Activated naive CD8-positive, alpha-beta T cell (primary cell): ENCODE data around the gene CISD1.
"Not testable (repeated sequence)": the region's sequence is repeated elsewhere in the genome, so short reads cannot be mapped to it uniquely, and the experiment has no call there.

Experiments
- H3K27ac Mint-ChIP-seq: one replicate; pipeline ENCODE4 v1.8.0; 2021; ENCODE audit warnings: mixed read lengths
- H3K27me3 Mint-ChIP-seq: one replicate; pipeline ENCODE4 v1.8.0; 2021; ENCODE audit warnings: mixed read lengths
- H3K36me3 Mint-ChIP-seq: one replicate; pipeline ENCODE4 v1.8.0; 2021; ENCODE audit warnings: mixed read lengths
- H3K4me1 Mint-ChIP-seq: one replicate; pipeline ENCODE4 v1.8.0; 2021; ENCODE audit warnings: low read depth, mixed read lengths
- H3K4me3 Mint-ChIP-seq: one replicate; pipeline ENCODE4 v1.8.0; 2021; ENCODE audit warnings: mild to moderate bottlenecking, mixed read lengths
- H3K9me3 Mint-ChIP-seq: one replicate; pipeline ENCODE4 v1.8.0; 2021; ENCODE audit warnings: low read depth, mixed read lengths

CISD1 gene

DNA sequence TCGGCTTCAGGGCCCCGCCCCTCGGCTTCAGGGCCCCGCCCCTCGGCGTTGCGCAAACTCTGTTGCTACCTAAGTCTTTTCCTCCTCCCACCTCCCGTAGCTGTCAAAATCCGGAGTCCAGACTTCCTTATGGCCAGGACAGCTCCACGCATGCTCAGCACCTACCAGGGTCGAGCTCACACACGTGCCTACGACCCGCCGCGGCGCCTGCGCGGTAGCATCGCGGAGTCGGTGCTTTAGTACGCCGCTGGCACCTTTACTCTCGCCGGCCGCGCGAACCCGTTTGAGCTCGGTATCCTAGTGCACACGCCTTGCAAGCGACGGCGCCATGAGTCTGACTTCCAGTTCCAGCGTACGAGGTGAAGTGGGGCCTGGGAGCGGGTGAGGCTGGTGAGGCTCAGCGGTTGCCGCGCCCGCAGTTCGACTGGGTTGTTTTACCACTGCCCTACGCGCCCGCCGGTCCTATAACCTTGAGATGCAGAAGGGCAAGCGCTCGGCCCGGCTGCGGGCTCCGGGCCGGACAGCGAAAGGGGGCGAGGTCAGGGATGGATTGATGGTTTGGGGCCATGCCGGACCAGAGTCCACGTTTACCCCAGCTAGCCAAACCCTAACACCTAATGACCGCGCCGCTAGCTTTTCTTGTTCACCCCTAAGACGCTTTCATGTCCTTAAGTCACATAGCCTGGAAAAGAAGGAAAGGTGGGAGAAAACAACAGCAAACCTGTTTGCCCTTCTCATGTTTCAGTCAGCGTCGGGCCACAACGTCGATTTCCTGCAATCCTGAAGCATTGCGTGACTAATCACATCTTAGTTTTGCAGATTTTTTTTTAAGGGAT, at the start of gene CISD1:
TSS of gene CISD1 (plus strand) at position 217 of the 836 bp plus-strand sequence. CDS start at position 329, 112 bp downstream.
- Mint-ChIP-seq H3K9me3 (no peaks in the 10 kb centered on the region), H3K4me1 (peaks cover 44% of the 10 kb centered on the region), H3K27ac (peak within 1 kb of the TSS; percentile 94), H3K36me3 (no peaks in the 10 kb centered on the region), H3K27me3 (no peaks in the 10 kb centered on the region), H3K4me3 (peak within 1 kb of the TSS; percentile 96)

DNA sequence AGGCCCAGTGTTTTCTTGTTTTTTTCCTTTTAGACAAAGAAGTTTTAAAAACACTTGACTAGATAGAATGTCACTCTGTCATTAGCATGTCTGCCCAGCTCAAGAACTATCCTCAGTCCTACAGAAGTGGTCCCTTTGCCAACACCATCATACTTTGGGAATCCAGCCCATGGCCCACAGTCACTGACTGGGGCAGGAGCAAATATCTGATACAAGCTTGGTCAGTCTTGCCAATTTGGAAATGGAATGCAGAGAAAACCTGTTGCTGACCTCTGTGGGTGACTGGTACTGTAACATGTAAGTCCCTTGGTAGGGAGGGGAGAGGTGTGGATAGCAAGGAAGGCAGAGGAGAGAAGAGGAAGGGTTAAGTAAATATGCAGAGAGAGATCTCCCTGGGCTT, 49.1 kb upstream of the CISD1 start:
- no peaks in the 10 kb centered on the region for H3K9me3 Mint-ChIP-seq
- no peak overlapping the region for H3K27ac Mint-ChIP-seq
- H3K36me3 Mint-ChIP-seq: peaks cover 16% of the 10 kb centered on the region
- no peaks in the 10 kb centered on the region for H3K27me3 Mint-ChIP-seq
- H3K4me3 Mint-ChIP-seq: no peak overlapping the region
- peaks cover 2% of the 10 kb centered on the region for H3K4me1 Mint-ChIP-seq

DNA sequence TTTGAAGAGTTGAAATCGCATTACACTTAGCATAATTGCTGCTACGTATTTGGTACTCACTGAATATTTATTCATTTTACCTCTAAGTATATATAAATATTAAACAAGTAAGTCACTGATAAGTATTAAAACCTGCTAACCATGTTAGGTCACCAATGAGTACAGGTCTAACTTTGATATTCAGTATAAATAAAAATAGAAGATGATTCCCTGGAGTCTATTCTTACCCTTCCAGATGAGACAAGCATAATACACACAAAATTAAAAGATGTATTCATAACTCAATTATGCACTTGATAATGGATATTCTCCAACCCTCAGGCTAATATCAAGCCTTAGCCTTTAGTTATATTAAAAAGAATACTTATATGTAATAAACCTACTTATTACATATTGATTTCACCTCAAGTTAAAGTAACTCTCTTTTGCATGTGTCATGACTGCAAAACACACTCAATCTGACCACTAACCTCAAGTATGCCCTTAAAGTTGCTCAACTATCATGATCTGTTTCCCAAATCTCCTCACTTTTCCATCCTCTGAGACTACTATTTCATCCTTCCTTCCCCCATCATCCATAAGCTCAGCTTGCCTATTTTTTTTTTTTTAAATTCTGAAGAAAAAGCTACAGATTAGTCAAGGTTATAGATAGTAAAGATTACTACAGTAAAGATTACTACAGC, 48.1 kb upstream of the CISD1 start:
- peaks cover 18% of the 10 kb centered on the region for H3K36me3 Mint-ChIP-seq
- H3K27ac Mint-ChIP-seq: no peak overlapping the region
- H3K4me3 Mint-ChIP-seq: no peak overlapping the region
- H3K9me3 Mint-ChIP-seq: no peaks in the 10 kb centered on the region
- no peaks in the 10 kb centered on the region for H3K27me3 Mint-ChIP-seq
- no peaks in the 10 kb centered on the region for H3K4me1 Mint-ChIP-seq

DNA sequence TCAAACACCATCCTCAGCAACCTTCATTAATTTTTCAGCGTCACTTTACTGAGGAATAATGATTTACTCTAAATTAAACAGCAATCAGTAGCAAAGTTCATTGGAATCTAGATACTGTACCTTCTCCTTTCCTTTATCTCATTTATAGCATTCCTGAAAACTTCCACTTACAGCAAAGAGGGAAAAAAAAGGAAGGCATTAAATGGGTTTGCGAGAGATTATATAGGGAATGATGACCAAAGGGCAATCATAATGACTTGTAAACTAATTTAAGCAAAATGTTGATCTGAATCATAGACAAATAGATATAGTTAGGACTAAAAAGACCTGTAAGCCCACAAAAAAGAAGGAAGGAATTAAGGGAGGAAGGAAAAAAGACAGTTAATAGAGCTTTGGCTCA, 43.3 kb upstream of the CISD1 start:
- Mint-ChIP-seq H3K27me3 (no peaks in the 10 kb centered on the region), H3K4me1 (no peaks in the 10 kb centered on the region), H3K27ac (no peak overlapping the region), H3K36me3 (peaks cover 18% of the 10 kb centered on the region), H3K4me3 (no peak overlapping the region), H3K9me3 (no peaks in the 10 kb centered on the region)

DNA sequence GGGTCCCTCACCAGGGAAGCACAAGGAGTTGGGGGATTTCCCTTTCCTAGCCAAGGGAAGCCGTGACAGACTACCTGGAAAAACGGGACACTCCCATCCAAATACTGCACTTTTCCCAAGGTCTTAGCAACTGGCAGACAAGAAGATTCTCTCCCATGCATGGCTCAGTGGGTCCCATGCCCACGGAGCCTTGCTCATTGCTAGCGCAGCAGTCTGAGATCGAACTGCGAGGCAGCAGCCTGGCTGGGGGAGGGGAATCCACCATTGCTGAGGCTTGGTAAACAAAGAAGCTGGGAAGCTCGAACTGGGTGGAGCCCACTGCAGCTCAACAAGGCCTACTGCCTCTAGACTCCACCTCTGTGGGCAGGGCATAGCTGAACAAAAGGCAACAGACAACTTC, 39.1 kb upstream of the CISD1 start:
- H3K27ac Mint-ChIP-seq, H3K4me1 Mint-ChIP-seq, H3K27me3 Mint-ChIP-seq, H3K4me3 Mint-ChIP-seq, H3K9me3 Mint-ChIP-seq: not testable (repeated sequence)
- H3K36me3 Mint-ChIP-seq: peaks cover 34% of the 10 kb centered on the region

DNA sequence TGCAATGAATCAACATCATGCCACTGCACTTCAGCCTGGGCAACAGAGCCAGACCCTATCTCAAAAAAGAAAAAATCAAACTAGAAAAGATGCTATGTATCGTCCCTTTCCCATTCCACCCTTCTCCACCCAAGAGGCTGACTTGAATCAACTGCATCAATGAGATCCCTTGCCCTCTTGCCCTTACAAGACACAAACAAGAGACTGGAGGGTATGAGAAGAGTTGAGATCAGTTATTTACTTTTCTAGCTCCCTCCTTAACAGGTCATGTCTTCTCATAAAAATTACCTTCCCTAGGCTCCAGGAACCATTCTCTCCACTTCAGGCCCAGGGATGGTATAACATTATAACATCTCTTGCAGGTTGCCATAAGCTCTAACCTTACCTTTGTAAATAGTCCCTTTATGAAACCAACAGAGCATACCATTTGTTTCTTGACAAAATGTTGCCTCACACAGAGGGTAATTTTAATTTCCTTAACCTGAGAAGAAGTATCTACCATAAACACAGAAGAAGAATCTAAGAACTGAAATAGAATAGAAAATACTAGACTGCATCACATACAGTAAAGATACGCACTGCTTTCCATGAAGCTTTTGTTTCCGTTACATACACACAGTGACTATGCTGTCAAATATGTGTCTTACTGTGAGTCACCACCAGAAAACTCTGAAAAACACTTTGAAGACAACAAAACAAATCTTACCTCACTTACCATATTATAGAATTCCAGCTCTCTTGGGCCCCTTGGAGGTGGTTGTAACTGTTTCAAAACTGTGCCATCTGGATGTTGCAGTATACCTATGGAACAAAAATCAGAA, 31.7 kb upstream of the CISD1 start:
- Mint-ChIP-seq H3K27me3 (no peaks in the 10 kb centered on the region), H3K9me3 (no peaks in the 10 kb centered on the region), H3K4me3 (no peak overlapping the region), H3K27ac (peak overlapping the region; percentile 50), H3K36me3 (peaks cover 35% of the 10 kb centered on the region), H3K4me1 (peaks cover 44% of the 10 kb centered on the region)

DNA sequence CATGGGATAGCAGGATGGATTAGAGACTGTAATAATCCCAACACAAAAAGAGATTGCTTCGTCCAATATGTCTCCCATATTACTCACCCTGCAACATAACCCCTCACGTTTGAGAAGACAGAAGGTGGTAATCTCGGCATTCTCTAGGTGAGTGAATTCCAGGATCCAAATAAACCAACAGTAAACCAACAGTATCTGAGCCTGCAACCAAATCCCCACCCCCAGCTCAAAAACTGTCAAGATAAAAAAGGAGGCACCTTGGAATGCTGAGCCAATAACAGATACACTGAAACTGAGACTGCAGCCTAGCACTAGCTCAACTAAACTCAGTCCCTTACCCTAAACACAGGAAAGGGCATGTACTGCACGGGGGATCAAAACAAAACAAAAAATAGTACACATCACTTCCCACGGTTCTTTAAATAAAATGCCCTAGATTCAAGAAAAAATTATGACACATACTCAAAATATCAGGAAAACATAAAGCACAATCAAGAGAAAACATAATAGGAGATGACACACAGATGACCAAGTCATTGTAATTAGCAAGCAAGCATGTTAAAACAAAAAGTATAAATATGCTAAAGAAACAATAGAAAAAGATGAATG, 29.3 kb upstream of the CISD1 start:
- peaks cover 50% of the 10 kb centered on the region for H3K4me1 Mint-ChIP-seq
- no peak overlapping the region for H3K4me3 Mint-ChIP-seq
- H3K27me3 Mint-ChIP-seq: no peaks in the 10 kb centered on the region
- peaks cover 30% of the 10 kb centered on the region for H3K36me3 Mint-ChIP-seq
- no peaks in the 10 kb centered on the region for H3K9me3 Mint-ChIP-seq
- H3K27ac Mint-ChIP-seq: peak overlapping the region; percentile 24

DNA sequence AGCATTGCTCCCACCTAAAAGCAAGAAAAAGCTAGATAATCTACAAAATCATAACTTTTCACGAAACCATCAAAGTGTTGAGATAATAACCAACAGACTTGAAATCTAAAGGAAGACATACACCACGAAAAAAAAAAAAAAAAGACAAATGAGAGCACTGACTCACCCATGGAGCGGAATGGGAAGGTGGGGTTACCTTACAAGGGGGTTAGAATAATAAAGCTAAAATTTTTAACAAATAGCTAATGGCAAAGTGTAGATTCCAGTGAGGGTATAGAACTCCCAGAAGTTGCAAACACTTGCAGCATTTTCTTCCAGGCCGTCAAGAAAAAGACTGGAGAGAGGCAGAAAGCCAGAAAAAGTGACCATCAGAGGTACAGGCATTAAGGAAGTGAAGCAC, 28.4 kb upstream of the CISD1 start:
- H3K9me3 Mint-ChIP-seq: no peaks in the 10 kb centered on the region
- H3K27me3 Mint-ChIP-seq: no peaks in the 10 kb centered on the region
- peaks cover 22% of the 10 kb centered on the region for H3K36me3 Mint-ChIP-seq
- H3K27ac Mint-ChIP-seq: peak overlapping the region; percentile 68
- peak overlapping the region; percentile 30 for H3K4me3 Mint-ChIP-seq
- peaks cover 49% of the 10 kb centered on the region for H3K4me1 Mint-ChIP-seq

DNA sequence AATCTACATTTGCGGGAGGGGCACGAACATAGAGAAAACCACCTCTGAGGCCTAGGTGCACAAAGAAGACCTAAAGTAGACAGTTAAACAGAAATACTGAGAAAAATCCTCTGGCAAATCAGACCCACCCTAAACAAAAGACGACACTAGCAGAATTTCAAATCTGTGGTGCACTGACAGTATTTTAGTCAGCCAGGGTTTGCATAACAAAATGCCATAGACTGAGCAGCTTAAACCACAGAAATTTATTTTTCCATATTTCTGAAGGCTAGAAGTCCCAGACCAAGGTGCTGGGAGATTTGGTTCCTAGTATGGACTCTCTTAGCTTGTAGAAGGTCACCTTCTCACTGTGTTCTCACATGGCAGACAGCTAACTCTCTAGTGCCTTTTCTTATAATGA, 27.6 kb upstream of the CISD1 start:
- peaks cover 49% of the 10 kb centered on the region for H3K4me1 Mint-ChIP-seq
- no peak overlapping the region for H3K4me3 Mint-ChIP-seq
- H3K9me3 Mint-ChIP-seq: no peaks in the 10 kb centered on the region
- H3K36me3 Mint-ChIP-seq: peaks cover 16% of the 10 kb centered on the region
- H3K27ac Mint-ChIP-seq: no peak overlapping the region
- H3K27me3 Mint-ChIP-seq: no peaks in the 10 kb centered on the region

DNA sequence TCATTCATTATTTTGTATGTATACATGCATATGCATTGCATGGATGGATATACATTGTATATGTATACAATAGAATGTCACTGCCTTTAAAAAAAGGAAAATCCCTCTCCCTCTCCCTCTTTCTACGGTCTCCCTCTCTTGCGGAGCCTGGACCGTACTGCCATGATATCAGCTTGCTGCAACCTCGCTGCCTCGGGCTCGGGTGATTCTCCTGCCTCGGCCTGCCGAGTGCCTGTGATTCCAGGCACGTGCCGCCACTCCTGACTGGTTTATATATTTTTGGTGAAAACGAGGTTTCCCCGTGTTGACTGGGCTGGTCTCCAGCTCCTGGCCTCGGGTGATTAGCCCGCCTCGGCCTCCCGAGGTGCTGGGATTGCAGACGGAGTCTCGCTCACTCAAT, 25.7 kb upstream of the CISD1 start:
- Mint-ChIP-seq H3K36me3 (peaks cover 7% of the 10 kb centered on the region), H3K27ac (no peak overlapping the region), H3K4me3 (no peak overlapping the region), H3K27me3 (no peaks in the 10 kb centered on the region), H3K4me1 (peaks cover 36% of the 10 kb centered on the region), H3K9me3 (no peaks in the 10 kb centered on the region)

DNA sequence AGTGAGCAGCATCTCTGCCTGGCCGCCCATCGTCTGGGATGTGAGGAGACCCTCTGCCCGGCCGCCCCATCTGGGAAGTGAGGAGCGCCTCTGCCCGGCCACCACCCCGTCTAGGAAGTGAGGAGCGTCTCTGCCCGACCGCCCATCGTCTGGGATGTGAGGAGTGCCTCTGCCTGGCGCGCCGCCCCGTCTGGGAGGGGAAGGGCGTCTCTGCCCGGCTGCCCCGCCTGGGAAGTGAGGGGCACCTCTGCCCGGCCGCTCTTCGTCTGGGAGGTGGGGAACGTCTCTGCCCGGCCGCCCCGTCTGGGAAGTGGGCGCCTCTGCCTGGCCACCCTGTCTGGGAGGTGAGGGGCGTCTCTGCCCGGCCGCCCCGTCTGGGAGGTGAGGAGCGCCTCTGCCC, 25.2 kb upstream of the CISD1 start:
- Mint-ChIP-seq H3K36me3 (peaks cover 11% of the 10 kb centered on the region), H3K4me1 (peaks cover 35% of the 10 kb centered on the region)
- H3K9me3 Mint-ChIP-seq, H3K27me3 Mint-ChIP-seq, H3K27ac Mint-ChIP-seq, H3K4me3 Mint-ChIP-seq: not testable (repeated sequence)

DNA sequence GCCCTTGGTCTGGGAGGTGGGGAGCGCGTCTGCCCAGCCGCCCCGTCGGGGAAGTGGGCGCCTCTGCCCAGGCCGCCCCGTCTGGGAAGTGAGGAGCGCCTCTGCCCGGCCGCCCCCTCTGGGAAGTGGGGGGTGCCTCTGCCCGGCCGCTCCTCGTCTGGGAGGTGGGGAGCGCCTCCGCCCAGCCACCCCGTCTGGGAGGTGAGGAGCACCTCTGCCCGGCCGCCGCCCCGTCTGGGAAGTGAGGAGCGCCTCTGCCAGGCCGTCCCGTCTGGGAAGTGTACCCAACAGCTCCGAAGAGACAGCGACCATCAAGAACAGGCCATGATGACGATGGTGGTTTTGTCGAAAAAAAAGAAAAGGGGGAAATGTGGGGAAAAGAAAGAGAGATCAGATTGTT, 24.7 kb upstream of the CISD1 start:
- H3K27me3 Mint-ChIP-seq, H3K27ac Mint-ChIP-seq, H3K4me3 Mint-ChIP-seq, H3K9me3 Mint-ChIP-seq: not testable (repeated sequence)
- H3K36me3 Mint-ChIP-seq: peaks cover 11% of the 10 kb centered on the region
- peaks cover 33% of the 10 kb centered on the region for H3K4me1 Mint-ChIP-seq

DNA sequence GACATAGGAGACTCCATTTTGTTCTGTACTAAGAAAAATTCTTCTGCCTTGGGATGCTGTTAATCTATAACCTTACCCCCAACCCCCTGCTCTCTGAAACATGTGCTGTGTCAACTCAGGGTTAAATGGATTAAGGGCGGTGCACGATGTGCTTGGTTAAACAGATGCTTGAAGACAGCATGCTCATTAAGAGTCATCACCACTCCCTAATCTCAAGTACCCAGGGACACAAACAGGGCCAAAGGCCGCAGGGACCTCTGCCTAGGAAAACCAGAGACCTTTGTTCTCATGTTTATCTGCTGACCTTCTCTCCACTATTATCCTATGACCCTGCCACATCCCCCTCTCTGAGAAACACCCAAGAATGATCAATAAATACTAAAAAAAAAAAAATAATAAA, 24.3 kb upstream of the CISD1 start:
- Mint-ChIP-seq H3K4me1 (peaks cover 29% of the 10 kb centered on the region), H3K36me3 (peaks cover 11% of the 10 kb centered on the region)
- H3K27ac Mint-ChIP-seq, H3K9me3 Mint-ChIP-seq, H3K27me3 Mint-ChIP-seq, H3K4me3 Mint-ChIP-seq: not testable (repeated sequence)

DNA sequence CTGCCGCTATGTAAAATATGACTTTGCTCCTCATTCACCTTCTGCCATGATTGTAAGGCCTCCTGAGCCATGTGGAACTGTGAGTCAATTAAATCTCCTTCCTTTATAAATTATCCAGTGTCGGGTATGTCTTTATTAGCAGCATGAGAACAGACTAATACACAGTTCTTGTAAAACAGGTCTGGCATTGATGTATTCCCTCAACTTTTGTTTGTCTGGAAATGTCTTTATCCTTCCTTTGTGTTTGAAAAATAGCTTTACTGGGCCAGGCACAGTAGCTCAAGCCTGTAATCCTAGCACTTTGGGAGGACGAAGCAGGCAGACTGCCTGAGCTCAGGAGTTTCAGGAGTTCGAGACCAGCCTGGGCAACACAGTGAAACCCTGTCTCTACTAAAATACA, 15.8 kb upstream of the CISD1 start:
- H3K27ac Mint-ChIP-seq: no peak overlapping the region
- peaks cover 16% of the 10 kb centered on the region for H3K36me3 Mint-ChIP-seq
- H3K4me3 Mint-ChIP-seq: no peak overlapping the region
- H3K27me3 Mint-ChIP-seq: no peaks in the 10 kb centered on the region
- peaks cover 27% of the 10 kb centered on the region for H3K4me1 Mint-ChIP-seq
- peaks cover 20% of the 10 kb centered on the region for H3K9me3 Mint-ChIP-seq

DNA sequence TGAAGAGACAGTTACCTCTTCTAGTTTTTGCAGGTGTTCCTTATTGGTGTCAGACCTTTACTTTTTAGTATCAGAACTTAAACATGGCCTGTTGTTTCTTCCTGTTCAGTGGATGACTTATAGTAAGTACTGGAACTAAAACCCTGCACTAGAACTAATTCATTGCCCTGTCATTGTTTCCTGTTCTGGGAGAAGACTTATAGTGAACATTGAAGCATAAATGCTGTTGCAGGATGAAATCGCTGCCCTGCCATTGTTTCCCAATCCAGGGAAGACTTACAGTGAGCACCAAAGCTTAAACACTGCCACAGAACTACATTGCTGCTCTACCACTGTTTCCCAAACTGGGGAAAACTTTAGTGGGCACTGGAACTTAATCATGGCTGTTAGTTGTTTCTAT, 14.3 kb upstream of the CISD1 start:
- Mint-ChIP-seq H3K9me3 (peaks cover 16% of the 10 kb centered on the region), H3K4me1 (peaks cover 27% of the 10 kb centered on the region), H3K27me3 (no peaks in the 10 kb centered on the region), H3K4me3 (no peak overlapping the region), H3K27ac (no peak overlapping the region), H3K36me3 (peaks cover 12% of the 10 kb centered on the region)
